GM19043 (cell line): ENCODE data around the gene HPCAL1.
"Not testable (repeated sequence)": the region's sequence is repeated elsewhere in the genome, so short reads cannot be mapped to it uniquely, and the experiment has no call there.

Source experiments
- ATAC-seq: cut with Tn5 transposase; IDR thresholded peaks from one replicate; pipeline ENCODE4 v1.9.1; 2021; ENCODE audit warnings: low read depth; ENCODE audit not compliant: unreplicated experiment

Gene HPCAL1

DNA sequence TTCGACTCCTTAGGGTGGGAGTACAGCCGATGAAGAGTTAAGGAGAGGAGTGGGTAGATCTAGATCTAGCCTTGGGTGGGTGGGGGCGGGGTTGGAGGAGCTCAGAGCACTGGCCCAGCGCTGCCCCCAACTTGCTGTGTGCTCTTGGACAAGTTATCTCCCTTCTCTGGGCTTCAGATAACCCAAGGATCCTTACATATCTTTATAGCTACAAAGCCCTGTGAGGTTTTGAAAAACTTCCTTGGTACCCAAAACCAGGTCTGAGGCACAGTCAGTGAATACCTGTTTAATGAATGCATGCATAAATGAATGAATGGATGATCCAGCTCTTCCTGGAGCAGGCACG is 146.8 kb downstream of the HPCAL1 start:
- no peak for ATAC-seq

DNA sequence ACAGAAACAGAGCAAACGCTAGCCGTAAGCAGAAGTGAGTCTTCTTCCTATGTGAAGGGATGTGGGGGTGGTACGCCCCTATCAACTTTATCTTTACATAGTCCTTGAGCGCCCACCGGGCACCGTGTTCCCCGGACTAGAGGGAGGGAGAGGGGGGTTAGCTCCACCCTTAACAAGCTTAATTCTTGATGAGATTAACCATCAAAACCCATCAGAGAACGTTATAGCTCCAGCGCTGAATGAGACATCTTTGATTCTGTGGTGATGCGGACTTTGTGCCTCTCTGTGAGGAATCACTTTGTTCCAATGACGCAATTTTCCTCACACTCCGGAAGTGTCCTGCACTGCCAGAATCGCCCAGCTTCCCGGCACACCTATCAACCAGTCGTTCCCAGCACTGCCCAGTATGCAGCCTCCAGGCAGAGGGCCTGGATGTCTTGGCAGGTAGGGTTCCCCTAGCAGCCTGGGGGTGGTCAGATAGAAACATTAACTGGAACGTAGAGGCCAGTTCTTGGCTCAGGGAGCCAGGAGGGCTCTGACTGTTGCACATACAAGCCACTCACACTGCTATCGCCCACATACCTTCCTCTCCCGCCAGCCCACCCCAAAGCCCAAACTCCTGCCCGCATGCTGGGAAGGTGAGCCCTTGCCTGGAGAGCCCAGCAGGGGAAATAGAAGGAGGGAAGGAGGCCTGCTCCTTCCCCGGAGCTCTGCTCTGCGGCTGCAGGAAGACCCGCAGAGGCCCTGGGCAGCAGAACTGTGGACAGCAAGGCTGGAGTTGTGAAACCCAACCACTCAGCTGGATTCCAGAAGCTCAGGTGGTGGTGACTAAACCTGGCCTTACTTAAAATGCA is 147.4 kb downstream of the HPCAL1 start:
- no peak for ATAC-seq

DNA sequence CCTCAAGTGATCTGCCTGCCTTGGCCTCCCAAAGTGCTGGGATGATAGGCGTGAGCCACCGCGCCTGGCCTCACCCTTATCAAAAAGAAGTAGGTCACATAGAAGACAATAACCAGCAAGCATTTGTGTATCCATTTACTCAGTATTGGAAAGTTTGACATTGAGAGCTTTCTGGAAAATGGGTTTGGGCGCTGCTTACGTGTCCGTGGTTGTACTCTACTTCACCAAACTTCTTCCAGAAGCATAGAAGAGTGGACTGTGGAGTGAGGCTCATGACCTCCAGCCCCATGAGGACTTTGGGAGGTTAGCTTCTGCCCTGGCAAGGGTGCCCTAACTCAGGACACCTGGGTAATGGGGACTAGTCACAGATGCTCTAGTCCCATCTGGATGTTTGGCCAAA is 149.1 kb downstream of the HPCAL1 start:
- ATAC-seq: no peak

DNA sequence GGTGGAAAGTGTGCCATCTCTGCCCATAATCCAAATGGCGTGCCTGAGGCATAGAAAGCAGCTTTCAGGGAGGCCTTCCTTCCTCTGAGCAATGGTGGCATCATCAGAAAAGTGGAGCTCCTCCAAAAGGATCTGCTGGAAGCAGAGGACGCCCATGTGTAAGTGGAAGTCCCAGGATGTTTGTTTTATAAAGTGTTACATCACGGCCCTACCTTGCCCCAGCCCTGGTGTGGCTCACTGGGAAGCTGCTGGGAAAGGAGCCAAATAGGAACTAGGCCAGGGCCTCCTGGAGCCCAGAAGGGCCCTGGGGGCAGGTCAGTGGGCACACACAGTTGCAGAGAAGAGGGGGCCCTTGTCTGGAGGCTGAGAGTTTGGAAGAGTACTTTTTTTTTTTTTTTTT is 149.6 kb downstream of the HPCAL1 start:
- ATAC-seq: no peak

DNA sequence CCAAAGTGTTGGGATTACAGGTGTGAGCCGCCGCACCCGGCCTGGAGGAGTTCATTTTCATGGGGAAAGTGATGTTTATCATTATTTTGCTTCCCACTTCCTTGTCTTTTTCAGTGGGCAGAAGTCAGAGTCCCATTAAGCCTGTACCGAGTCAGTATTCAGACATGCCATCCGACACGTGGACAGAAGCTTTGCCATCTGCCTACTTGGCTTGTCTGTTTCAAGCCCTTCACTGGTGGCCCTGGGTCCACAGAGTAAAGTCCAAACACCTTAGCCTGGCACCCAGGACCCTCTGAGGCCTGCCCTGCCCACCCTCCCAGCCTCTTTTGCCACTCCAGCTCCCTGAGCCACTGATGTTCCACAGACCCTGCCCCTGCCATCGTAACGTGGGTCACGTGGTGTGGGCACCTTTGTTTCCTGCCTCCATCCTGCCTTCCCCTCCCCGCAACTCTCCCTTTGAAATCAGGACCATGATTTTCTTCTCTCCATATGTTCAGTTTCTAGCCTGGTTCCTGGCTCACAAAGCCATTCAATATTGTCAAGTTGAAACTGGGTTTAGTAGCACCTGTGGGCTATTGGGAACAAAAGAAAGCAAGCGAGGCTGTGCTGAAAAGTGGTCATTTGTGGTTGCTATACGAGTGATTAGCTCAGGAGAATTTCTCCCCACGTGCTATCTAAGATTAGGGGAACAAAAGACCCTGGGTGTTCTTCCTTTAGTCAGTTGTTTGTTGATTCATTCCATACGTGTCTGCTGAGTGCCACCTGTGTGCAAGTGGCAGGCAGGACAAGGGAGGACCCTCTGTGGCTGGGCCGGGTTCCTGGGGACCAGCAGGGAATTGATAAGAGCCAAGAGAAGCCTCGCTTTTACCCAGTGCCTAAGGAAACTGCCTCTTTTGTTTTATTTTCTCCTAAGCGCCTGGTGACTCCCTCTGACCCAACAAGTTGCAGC is 150.5 kb downstream of the HPCAL1 start:
- no peak for ATAC-seq

DNA sequence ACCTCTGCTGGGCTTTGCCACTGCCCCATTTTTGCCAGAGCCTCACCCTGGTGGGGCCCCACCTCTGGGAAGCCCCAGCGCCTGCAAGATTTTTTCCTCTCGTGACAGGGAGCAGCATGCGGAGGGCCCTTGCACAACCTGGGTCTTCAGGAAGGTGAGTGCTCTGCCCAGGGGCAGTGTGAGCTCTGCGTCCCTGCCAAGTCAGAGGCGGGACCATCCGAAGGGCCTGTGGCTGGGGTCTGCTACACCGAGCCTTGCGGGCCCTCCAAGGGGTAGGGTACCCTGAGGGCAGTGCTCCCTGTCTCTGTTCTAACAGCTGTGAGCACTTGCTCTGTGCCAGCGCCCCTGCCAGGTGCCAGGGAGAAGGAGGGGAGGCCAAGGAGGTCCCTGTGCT is 151.2 kb downstream of the HPCAL1 start:
- no peak for ATAC-seq

DNA sequence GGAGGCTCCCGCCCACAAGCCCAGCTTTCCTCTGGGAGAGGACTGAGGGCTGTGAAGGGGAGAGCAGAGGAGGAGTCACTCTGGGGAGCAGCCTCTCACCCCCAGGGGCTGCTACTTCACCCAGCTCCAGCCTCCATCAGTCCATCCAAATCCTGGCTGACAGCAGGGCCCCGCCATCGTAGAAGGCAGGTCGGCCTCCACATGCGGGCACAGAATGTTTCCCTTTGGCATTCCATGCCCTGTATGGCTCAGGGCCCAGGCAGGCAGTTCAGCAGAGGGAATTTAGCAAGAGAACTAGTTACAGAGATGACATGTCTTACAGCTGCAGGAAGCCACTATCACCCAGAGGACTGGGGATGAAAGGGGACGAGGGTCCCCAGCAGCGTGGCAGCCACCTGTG is 151.8 kb downstream of the HPCAL1 start:
- no peak for ATAC-seq

DNA sequence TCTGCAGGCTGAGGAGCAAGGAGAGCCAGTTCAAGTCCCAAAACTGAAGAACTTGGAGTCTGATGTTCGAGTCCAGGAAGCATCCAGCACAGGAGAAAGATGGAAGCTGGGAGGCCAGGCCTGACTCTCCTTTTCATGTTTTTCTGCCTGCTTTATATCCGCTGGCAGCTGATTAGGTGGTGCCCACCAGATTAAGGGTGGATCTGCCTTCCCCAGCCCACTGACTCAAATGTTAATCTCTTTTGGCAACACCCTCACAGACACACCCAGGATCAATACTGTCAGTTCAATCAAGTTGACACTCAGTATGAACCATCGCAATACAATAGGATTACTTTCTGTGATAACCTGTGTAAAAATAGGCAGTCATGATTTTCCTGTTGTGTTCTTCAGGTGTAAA is 154.5 kb downstream of the HPCAL1 start:
- ATAC-seq: not testable (repeated sequence)

DNA sequence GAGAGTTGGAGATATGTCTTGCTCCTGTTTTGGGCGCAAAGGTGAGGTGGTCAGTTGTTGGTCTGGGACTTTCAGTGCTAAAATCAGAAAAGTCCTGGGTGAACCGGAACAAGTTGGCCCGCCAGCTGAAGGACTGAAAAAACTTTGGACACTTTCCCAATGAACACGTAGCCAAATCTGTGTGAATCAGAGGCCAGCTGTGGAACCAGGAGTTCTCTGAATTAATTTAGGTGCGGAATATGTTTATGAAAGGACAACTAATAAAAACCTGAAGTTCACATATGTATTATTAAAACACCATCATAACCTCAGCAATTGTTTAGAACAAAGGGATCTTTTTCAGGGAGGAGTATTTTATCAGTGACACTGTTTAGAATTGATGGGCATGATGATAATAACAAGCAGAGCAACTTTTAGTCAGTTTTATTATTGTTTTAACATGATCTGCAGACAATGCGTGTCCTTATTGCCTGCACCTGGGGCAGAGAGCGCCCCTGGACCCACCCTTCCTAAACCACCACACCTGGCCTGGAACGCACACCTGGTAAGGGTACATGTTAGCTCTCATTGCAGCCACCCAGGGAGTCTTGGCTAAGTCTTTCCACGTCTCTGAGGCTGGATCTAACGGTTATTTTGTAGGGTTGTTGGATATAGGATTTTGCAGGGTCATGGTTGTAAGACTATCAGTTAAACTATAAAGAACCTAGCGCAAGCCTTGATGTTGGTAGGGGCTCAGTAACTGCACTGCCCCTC is 155.3 kb downstream of the HPCAL1 start:
- ATAC-seq: no peak

DNA sequence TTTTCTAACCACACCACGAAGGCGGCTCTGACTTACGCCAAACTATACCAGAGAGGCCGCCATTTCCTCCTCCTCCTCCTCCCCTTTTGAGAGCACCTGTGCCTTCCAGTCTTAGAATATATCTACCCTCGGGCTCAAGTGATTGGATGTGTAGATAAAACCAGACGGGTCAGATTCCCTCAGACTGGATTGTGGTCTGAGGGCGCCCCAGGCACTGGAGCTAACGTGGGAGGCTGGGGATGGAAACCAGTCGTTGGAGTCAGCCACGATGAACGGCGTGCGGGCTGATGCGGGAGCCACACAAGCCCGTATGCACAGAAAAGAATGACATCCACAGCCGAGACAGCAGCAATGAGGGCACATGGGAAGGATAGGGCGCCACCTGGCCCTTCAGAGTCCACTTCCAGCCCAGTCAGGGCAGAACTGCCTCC is 157.7 kb downstream of the HPCAL1 start:
- no peak for ATAC-seq

DNA sequence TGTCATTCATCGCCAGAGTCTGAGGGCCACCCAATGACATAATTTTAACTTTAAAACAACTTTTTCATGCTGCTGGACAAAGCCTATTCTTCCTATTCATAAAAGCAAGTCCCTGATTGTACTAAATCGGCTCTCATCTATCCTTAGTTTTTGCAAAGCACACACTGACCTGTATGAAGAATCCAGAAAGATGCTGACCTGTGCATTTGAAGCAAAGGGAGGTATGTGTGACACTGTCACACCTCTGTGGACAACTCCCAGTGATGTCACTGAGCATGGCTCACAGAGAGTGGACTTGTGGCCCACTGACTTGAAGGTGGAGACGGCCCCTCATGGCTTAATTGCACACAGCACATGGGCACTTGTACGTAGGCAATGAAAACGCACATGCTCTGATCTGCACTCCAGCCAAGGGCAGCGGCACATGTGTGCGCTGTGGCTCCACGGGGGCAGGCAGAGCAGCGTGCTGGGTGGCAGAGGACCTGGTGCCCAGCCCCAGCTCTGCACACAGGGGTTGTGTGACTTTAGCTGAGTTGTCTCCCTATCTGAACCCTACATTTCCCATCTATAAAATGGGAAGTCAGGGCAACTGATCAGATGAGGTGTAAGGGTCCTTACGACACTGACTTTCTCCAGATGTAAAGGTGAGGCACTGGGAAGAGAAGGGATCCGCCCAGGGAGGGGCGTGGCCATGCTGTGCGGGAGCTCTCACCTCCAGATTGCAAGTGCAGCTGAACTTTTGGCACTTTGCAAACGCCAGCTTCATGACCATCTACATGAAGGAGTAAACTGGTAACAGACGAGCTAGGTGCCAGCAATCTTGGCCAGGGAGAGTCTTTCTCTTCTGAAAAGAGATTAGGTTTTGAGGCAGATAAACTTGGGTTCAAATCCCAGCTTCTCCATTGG is 159.7 kb downstream of the HPCAL1 start:
- no peak for ATAC-seq

DNA sequence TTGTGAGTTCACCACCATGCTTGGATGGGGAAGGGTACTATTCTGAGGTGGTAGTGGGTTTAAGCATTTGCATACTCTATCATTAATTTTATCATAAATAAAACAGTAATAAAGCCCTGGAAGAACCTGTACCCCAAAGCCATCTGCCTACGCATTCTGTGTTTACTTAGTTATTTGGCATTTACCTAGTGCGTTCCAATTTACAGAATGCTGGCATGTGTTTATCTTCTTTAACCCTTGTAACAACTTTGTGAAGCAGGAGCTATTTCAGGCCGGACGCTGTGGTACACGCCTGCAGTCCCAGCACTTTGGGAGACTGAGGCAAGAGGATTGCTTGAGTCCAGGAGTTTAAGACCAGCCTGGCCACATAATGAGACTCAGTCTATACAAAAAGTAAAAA is 163.2 kb downstream of the HPCAL1 start:
- no peak for ATAC-seq

DNA sequence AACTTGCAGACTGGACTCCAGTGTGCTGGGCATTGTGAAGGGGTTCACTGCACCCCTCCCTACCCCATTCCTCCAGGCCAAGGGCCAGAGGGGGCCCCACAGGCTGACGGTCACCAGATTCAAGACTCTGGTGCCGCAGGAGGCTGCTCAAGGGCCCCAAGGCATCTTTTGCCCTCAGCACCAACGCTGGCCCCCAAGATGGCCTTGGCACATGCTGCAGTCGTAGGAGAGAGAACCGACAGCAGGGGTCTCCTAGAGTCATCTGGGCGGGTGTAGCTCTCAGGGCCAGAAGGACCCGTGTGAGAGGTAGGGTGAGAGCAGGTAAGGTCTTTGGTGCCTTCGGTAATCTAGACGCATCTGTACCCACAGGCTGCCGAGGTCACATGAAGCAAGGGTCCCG is 164.1 kb downstream of the HPCAL1 start:
- ATAC-seq: no peak

DNA sequence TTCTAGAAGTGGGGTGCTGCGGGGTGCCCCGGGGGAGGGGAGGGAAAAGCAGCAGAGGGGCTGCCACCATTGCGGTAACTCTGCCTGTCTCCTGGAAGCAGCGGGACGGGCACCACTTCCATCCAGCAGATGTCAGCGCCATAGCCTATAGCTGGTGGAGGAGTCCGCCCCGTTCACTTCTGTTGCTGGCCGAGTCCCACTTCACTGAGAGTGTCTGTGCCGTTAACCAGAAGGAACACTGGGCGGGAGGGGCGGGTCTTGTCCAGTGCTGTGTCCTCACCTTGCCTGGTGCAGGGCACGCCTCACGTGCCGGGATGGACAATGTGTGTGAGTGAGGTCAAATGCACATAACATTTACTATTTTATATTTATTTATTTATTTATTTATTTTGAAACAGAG is 164.7 kb downstream of the HPCAL1 start:
- ATAC-seq: no peak

DNA sequence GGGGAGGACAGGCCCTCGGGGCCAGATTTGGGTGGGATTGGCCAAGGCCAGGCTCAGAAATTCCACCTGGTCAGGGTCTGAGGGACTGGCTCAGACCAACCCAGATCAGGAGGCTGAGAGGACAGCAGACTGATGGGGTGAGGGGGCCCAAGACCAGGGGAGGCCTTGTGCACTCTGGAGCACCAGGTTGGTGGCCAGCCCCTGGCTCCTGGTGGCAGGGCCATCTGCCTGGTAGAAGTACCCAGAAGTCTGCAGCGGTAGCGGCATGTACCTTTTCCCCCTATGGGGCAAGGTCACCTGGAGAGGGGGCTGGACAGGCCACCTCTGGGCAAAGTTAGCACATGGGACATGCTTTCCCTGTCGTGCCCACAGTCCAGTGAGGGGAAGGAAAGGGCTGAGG is 166.6 kb downstream of the HPCAL1 start:
- no peak for ATAC-seq

DNA sequence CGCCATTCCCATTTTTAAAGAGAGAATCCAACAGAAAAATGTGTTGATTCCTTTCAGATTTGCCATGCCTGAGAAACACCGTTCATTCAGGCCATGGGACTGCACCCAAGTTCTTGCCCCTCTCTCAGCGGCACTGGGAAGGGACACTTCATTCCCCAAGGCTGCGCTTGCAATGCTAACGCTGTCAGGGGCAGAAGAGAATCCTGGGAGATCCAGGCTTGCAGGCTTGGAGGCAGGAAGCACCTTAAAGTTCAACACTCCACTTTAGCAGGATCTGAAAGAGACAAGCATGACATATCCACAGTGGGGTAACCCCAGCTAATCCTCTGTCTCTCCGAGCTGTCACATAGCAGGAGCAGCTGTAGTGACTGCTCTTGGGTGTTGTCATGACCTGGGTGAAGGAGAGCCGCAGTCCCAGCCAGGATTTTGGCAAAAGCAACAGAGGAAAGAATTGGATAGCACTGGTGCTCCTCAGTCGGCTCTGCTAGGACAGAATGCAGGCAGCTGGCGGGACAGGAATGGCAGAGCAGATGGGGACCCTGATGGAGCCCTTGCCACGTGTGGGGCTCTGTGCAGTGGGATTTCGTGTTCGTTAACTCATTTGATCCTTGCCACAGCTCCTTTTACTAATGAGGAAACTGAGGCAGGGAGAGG is 167.4 kb downstream of the HPCAL1 start:
- no peak for ATAC-seq

DNA sequence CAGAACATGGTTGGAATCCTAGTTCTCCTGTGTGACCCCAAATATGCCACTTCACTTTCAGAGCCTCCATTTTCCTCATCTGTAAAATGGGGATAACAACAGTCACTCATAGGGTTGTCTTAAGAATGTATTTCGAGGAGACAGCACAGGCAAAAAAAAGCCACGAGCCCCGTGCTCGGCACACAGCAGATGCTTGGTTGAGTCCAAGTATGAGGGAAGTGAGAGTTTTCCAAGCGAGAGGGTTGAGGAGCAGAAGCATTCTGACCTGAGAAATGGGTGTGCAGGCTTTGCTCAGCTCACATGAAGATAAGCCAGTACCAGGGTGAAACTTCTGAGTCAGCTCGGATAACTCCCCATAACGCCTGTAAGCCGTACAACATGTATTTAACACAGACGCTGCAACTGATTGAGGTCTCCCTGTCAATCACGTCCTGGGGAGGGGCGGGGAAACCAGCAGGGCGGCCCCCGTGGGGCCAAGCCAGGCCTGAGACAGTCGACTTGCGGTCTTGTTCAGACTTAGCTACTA is 168.4 kb downstream of the HPCAL1 start:
- no peak for ATAC-seq

DNA sequence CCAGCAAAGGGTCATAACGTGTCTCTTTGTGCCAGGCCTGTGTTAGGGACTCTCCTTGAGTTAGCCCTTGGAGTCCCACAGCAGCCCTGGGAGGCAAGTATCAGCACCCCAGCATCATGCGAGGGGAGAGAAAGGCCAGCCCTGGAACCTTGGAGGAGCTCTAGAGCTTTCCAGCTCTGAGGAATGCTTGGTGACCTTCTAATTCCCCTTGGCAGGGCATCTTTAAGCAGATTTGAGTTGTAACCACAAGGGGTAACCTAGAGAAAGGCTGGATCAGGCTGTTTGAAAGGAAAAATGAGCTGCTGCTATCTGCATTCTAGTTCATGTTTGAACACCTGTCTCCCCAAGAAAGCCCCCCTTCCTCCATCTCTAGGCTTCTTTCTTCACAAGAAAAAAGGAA is 169.3 kb downstream of the HPCAL1 start:
- no peak for ATAC-seq

DNA sequence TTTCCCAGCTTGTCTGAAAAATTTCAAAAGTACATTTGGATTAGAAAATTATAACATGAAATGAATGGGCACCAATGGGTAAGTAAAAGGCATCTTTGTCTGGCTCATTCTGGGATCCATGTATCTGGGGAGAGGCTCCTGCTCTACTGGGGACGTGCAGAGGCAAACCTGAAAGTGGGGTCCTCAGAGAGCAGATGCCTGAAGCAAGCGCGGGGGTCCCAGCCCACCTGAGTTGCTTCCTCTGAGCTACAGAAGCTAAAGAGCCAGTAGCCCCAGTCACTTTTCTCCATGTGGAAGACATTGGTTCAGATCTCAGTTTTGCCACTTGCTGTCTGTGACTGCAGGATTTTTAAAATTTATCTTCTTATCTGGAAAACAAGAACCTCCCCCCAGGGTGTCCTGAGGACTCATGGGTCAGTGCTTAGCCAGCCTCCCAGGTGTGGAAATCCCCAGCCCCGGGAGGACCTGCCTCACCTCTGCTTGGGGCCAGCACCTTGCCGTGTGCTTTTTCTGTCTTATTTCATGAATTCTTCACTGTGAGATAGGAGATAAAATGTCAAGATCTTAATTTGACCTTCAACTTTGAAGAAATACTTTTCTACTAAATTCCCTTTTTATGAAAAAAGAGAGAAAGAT is 170.5 kb downstream of the HPCAL1 start:
- no peak for ATAC-seq
